RWPE1 (cell line): ENCODE data around the gene SHB.

Experiments used
- CTCF ChIA-PET: fragments of 350-600 bp; sonication (Branson Sonifier 250); formaldehyde crosslinking; extraction: SDS; loops from one replicate; lab custom pipeline; 2021; lab: Yijun Ruan, JAX
- POLR2A ChIA-PET: fragments of 400-600 bp; formaldehyde crosslinking; extraction: SDS; loops from one replicate; lab custom pipeline; 2020; ENCODE audit warnings: antibody characterized with exemption; ENCODE audit not compliant: low non-redundant PET; lab: Yijun Ruan, JAX
- DNase-seq: peaks from one replicate; pipeline ENCODE4 v3.0.0; 2012; ENCODE audit warnings: low spot score
- H3K27ac ChIP-seq: fragments of 450-650 bp; 2 replicates; pipeline ENCODE4 v1.5.1; 2017
- CTCF ChIP-seq: fragments of 450-650 bp; conservative IDR thresholded peaks from 2 replicates; pipeline ENCODE4 v1.5.1; 2017; ENCODE audit warnings: low read depth, mild to moderate bottlenecking

SHB gene

GRCh38 chr9:37943345-37944265 is 125.4 kb downstream of the SHB start:
- peak overlapping the region; percentile 93 for H3K27ac ChIP-seq
- POLR2A ChIA-PET, result no interaction called here
- CTCF ChIA-PET, result no interaction called here

DNA sequence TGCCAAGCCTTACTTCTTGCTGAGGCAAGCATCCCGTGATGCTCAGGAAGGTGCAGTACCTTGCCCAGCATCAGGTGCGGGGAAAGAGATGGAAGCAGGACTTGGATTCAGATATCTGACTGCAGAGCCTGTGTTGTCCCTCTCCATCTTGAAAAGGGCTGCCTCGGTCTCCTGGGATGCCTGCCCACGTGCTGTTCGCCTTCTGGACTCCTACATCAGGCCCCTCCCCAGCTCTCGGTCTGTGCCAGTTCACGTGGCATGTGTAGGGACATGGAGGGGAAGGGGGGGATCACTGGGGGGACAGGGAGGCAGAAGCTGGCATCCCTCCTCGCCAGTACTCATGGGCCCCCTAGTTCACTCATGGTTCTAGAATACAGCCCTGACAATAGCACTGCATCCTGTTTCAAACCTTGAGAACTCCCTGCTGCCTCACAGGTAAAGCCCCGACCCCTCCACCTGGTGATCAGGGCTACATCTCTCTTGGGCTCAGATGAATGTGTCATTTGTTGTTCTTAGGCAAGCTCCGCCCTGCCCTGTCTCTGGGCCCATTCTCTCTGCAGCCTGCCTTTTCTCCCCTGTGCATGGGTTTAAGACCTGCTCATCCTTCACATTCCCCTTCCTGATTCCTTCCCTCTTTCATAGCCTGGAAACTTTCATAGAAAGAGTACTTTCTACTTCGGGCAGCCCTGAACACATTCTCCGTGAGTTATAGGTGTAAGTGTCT is 126.2 kb downstream of the SHB start:
- CTCF ChIA-PET, result no interaction called here
- peak overlapping the region; percentile 93 for H3K27ac ChIP-seq
- no peak for DNase-seq
- POLR2A ChIA-PET, result interaction anchor here (0.5 kb wide), 1 partner anchor 19 kb away, joined by 4 read pairs; no protein-coding TSS in a partner anchor
- TF ChIP-seq CTCF, result no peak

More at GRCh38 chr9:37943345-37944265, 125.4 kb downstream of the SHB start:
- DNase-seq, result peak; percentile 54
- TF ChIP-seq CTCF, result no peak

- no peak for TF ChIP-seq CTCF
- DNase-seq, result no peak
- CTCF ChIA-PET, result no interaction called here
- POLR2A ChIA-PET, result no interaction called here
- H3K27ac ChIP-seq, result peak overlapping the region; percentile 93; the same call in 1 of the 2 replicates
Measured at GRCh38 chr9:37941253-37941652, 127.8 kb downstream of the SHB start.

DNA sequence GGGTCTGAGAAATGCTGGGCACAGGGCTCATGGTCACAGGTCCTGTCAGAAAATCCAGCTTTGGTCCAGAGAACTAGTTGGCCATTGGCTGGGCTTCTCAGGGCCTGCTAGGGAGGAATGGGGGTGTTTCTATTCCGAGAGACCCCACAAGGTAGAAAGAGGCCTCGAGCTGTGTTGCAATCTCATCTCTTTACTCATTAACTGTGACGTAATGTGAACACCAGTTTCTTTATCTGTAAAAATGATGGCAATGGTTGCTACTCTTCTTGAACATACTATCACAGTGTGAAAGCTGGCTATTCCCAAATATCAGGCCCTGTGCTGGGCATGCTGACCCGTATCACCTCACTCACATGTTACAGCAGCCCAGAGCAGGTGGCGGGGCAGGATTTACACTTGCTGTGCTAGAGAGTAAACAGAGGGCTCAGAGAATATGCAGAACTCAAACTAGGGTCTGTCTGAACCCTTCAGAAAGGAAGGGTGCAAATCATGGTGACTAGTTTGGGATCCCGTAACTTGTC is 129.4 kb downstream of the SHB start:
- peak overlapping the region; percentile 85 for H3K27ac ChIP-seq
- TF ChIP-seq CTCF, result no peak
- ChIA-PET CTCF (interaction anchor here (0.5 kb wide), 1 partner anchor 197 kb away, joined by 3 read pairs; no protein-coding TSS in a partner anchor), POLR2A (interaction anchor here (0.6 kb wide), 1 partner anchor 34 kb away, joined by 4 read pairs; no protein-coding TSS in a partner anchor)
- DNase-seq, result no peak

DNA sequence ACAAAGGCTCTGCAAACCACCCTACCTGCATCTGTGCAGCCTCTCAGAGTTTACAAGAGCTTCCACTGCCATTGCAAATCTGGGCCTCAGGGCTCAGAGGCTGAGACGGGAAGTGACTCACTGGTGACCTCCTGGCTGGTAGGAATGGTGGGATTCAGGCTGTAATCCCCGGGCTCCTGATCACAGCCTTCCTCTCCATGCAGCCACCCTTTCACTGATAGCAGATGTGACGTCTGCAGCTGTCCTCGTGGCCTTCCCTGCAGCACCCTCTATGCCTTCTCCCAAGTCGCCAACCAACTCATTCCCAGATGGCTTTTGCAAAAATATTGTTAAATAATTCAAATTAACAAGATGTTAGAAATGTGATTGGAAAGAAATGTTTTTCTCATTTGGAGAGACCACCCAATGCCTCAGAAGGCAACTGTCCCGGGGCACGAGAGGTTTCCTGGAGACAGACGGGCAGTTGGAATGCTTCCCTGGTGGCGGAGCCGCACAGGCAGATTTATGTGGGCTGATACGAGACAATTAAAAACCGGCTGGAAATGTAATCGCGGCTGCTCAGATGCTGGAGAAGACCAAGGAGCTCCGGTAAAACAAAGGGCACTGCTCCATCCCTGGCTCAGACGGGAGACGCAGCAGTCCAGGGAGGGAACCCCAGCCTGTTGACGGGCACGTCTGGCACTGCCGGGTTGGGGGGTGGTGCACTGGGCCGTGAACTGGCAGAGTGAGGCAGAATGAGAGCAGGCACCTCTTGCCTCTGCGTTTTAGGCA is 130.7 kb downstream of the SHB start:
- ChIA-PET CTCF (interaction anchor here (0.5 kb wide), 1 partner anchor 28 kb away, joined by 4 read pairs; no protein-coding TSS in a partner anchor), POLR2A (no interaction called here)
- peak; percentile 83 for DNase-seq
- peak overlapping the region; percentile 85 for H3K27ac ChIP-seq
- no peak for TF ChIP-seq CTCF
